HG03064 (cell line): ENCODE data around the gene NFAM1.

Experiments used
- ATAC-seq: cut with Tn5 transposase; IDR thresholded peaks from one replicate; pipeline ENCODE4 v1.9.1; 2021; ENCODE audit warnings: low read depth; ENCODE audit not compliant: unreplicated experiment

NFAM1 gene

GRCh38 chr22:42340829-42341383 lies 91.3 kb downstream of the NFAM1 start:
- ATAC-seq = no peak

- ATAC-seq = no peak
Measured at GRCh38 chr22:42340150-42340549, 92.1 kb downstream of the NFAM1 start.

GRCh38 chr22:42338479-42338878 lies 93.7 kb downstream of the NFAM1 start:
- ATAC-seq = no peak

- ATAC-seq = no peak
Measured at GRCh38 chr22:42337356-42337755, 94.8 kb downstream of the NFAM1 start.

- ATAC-seq = no peak
Measured at GRCh38 chr22:42336527-42337227, 95.5 kb downstream of the NFAM1 start.

GRCh38 chr22:42335839-42336378 lies 96.3 kb downstream of the NFAM1 start:
- ATAC-seq = no peak

GRCh38 chr22:42334875-42335512 lies 97.2 kb downstream of the NFAM1 start:
- no peak for ATAC-seq

GRCh38 chr22:42333544-42333943 lies 98.7 kb downstream of the NFAM1 start:
- no peak for ATAC-seq

GRCh38 chr22:42332089-42332488 lies 100.1 kb downstream of the NFAM1 start:
- ATAC-seq = no peak

- ATAC-seq = no peak
Measured at GRCh38 chr22:42331014-42331413, 101.2 kb downstream of the NFAM1 start.
